WTC11 (cell line): ENCODE measurements around the gene CDCP1.

ENCODE experiments used
- CTCF ChIP-seq: fragments of 200-600 bp; IDR thresholded peaks from 2 replicates; pipeline ENCODE4 v1.8.0; 2022; ENCODE audit warnings: antibody characterized with exemption
- ESRRA ChIP-seq: sonication (generic); formaldehyde crosslinking; IDR thresholded peaks from 2 replicates; pipeline ENCODE4 v1.8.1; 2022; ENCODE audit warnings: mild to moderate bottlenecking, missing genetic modification reagents, borderline replicate concordance
- FOXK1 ChIP-seq: sonication (generic); formaldehyde crosslinking; IDR thresholded peaks from 2 replicates; pipeline ENCODE4 v1.8.0; 2022; ENCODE audit warnings: mild to moderate bottlenecking, moderate library complexity, missing genetic modification reagents
- FOXP1 ChIP-seq: sonication (generic); formaldehyde crosslinking; IDR thresholded peaks from 2 replicates; pipeline ENCODE4 v1.8.0; 2022; ENCODE audit warnings: missing genetic modification reagents, mild to moderate bottlenecking, moderate library complexity, borderline replicate concordance
- FOXP4 ChIP-seq: sonication (generic); formaldehyde crosslinking; IDR thresholded peaks from 2 replicates; pipeline ENCODE4 v1.8.0; 2022; ENCODE audit warnings: mild to moderate bottlenecking, missing genetic modification reagents
- JUN ChIP-seq: sonication (generic); formaldehyde crosslinking; IDR thresholded peaks from 2 replicates; pipeline ENCODE4 v1.8.0; 2023; ENCODE audit warnings: mild to moderate bottlenecking, missing genetic modification reagents
- NFYB ChIP-seq: sonication (generic); formaldehyde crosslinking; conservative IDR thresholded peaks from 2 replicates; pipeline ENCODE4 v1.8.0; 2022; ENCODE audit warnings: low read depth, missing genetic modification reagents
- NR2C2 ChIP-seq: sonication (generic); formaldehyde crosslinking; IDR thresholded peaks from 2 replicates; pipeline ENCODE4 v1.8.0; 2022; ENCODE audit warnings: mild to moderate bottlenecking, missing genetic modification reagents

DNA sequence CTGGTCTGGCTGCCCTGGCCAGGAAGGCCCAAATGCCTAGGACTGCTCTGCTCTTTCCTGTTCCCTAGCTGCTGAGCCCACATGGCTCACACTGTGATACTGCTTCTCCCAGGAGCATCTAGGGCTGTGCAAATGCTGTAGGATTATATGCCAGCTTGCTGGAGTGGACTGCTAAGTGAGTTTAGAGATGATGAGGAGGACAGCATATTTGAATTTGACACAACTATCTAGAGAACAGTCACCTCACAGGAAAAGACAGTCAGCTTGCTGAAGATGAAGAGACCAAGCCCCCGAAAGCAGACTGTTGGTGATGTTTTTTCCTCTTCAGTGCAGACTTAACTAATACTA is 80.8 kb downstream of the CDCP1 start:
- TF ChIP-seq CTCF = no peak
- no peak for TF ChIP-seq FOXP4
- TF ChIP-seq NR2C2 (CRISPR knock-in tag) = no peak
- no peak for TF ChIP-seq JUN (CRISPR knock-in tag)
- no peak for TF ChIP-seq FOXK1
- no peak for TF ChIP-seq NFYB (CRISPR knock-in tag)
- TF ChIP-seq ESRRA = no peak
- TF ChIP-seq FOXP1 (CRISPR knock-in tag) = no peak
